Endometrial microvascular endothelial cells (primary cell): ENCODE measurements around the gene ATXN3. TPM values are rescaled to one million over a fixed set of nuclear protein-coding genes. Genes with fewer than 3 reads are reported as not detected.
"Not testable (repeated sequence)": the region's sequence is repeated elsewhere in the genome, so short reads cannot be mapped to it uniquely, and the experiment has no call there.

Experiments used
- in situ Hi-C: cut with HindIII; loops from 2 replicates; pipeline ENCODE4 v1.10.0; 2017; ENCODE audit warnings: low sequenced_read_pairs, low pct_unique_long_range_greater_than_20kb; ENCODE audit errors: inconsistent ontology term
- total RNA-seq: library from RNA; depleted of rRNA; stranded (reverse); fragments of >200 nt; gene quantifications from one replicate; pipeline ENCODE4 v1.2.3, GENCODE V29; 2015; ENCODE audit errors: inconsistent ontology term

The ATXN3 gene
- total RNA-seq, 1 donor from 2014 or later = 74.9 TPM

GRCh38 chr14:92093320-92093719 lies 13.1 kb downstream of the ATXN3 start:
- in situ Hi-C loops = no loop called here

- in situ Hi-C loops = no loop called here
Observed at GRCh38 chr14:92088494-92088893, 17.9 kb downstream of the ATXN3 start.

GRCh38 chr14:92074555-92074954 lies 31.8 kb downstream of the ATXN3 start:
- in situ Hi-C loops = no loop called here

- in situ Hi-C loops = no loop called here
Observed at GRCh38 chr14:92058006-92058917, 48.1 kb downstream of the ATXN3 start.

GRCh38 chr14:92049781-92050180 lies 56.6 kb downstream of the ATXN3 start:
- in situ Hi-C loops = no loop called here

- in situ Hi-C loops = not testable (repeated sequence)
Observed at GRCh38 chr14:92049221-92049620, 57.2 kb downstream of the ATXN3 start.

- in situ Hi-C loops = not testable (repeated sequence)
Observed at GRCh38 chr14:92045904-92046303, 60.5 kb downstream of the ATXN3 start.

- in situ Hi-C loops = not testable (repeated sequence)
Observed at GRCh38 chr14:92041766-92042165, 64.6 kb downstream of the ATXN3 start.

- in situ Hi-C loops = no loop called here
Observed at GRCh38 chr14:92041203-92041602, 65.2 kb downstream of the ATXN3 start.

- in situ Hi-C loops = no loop called here
Observed at GRCh38 chr14:92040431-92041051, 65.8 kb downstream of the ATXN3 start.

- in situ Hi-C loops = no loop called here
Observed at GRCh38 chr14:92039719-92040430, 66.5 kb downstream of the ATXN3 start, which contains the start of gene TRIP11. Gene TRIP11, minus strand, starts transcription at chr14:92040059. Its CDS starts 374 bp downstream, at chr14:92039685.

- in situ Hi-C loops = no loop called here
Observed at GRCh38 chr14:92039063-92039718, 67.2 kb downstream of the ATXN3 start.

- in situ Hi-C loops = no loop called here
Observed at GRCh38 chr14:92037989-92038388, 68.4 kb downstream of the ATXN3 start.

GRCh38 chr14:92035890-92036289 lies 70.5 kb downstream of the ATXN3 start:
- in situ Hi-C loops = no loop called here

GRCh38 chr14:92033906-92034687 lies 72.3 kb downstream of the ATXN3 start:
- in situ Hi-C loops = no loop called here

- in situ Hi-C loops = no loop called here
Observed at GRCh38 chr14:92033433-92033832, 72.9 kb downstream of the ATXN3 start.

- in situ Hi-C loops = no loop called here
Observed at GRCh38 chr14:92026548-92027190, 79.7 kb downstream of the ATXN3 start.

- in situ Hi-C loops = no loop called here
Observed at GRCh38 chr14:92022036-92022435, 84.3 kb downstream of the ATXN3 start.
